Coronary artery (tissue), 2 donors: ENCODE data around the gene CRELD1.

Experiments
- DNase-seq: peaks from one replicate; pipeline ENCODE4 v3.0.0-alpha.2; 2017; ENCODE audit warnings: low spot score
- H3K27ac ChIP-seq, 2 donors: fragments of 200-600 bp; sonication (generic); one replicate each; pipeline ENCODE4 v1.5.1; 2016 to 2019
- H3K4me3 ChIP-seq: fragments of 200-600 bp; sonication (generic); 2 replicates; pipeline ENCODE4 v1.5.1; 2016; ENCODE audit warnings: mild to moderate bottlenecking, moderate library complexity
- TF ChIP-seq, protein P1 (sequence below): fragments of 200-600 bp; sonication (generic); IDR thresholded peaks from one replicate; pipeline ENCODE4 v1.5.1; 2019; ENCODE audit warnings: antibody characterized with exemption

CRELD1 gene

GRCh38 chr3:9951126-9951525, 17.5 kb downstream of the CRELD1 start:
- H3K4me3 ChIP-seq, result no peak overlapping the region

DNA sequence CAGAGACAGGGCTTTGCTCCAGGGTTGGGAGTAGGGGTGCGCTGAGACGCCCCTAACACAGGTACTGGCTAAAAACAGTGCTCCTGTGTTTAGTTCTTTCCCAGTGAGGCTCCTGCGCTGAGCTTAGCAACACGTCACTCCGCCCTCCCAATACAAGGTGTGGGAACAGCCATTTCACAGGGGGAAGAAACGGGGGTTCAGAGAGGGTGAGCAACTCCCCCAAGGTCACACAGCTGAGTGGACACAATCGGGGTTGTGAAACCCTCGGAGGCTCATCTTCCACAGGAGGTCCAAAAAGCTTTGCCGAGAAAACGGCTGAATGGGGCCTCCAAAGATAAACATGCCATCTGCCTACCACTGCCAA, 17.9 kb downstream of the CRELD1 start:
- no peak overlapping the region for H3K27ac ChIP-seq
- TF ChIP-seq, protein P1, sequence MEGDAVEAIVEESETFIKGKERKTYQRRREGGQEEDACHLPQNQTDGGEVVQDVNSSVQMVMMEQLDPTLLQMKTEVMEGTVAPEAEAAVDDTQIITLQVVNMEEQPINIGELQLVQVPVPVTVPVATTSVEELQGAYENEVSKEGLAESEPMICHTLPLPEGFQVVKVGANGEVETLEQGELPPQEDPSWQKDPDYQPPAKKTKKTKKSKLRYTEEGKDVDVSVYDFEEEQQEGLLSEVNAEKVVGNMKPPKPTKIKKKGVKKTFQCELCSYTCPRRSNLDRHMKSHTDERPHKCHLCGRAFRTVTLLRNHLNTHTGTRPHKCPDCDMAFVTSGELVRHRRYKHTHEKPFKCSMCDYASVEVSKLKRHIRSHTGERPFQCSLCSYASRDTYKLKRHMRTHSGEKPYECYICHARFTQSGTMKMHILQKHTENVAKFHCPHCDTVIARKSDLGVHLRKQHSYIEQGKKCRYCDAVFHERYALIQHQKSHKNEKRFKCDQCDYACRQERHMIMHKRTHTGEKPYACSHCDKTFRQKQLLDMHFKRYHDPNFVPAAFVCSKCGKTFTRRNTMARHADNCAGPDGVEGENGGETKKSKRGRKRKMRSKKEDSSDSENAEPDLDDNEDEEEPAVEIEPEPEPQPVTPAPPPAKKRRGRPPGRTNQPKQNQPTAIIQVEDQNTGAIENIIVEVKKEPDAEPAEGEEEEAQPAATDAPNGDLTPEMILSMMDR, result no peak

More at GRCh38 chr3:9951126-9951525, 17.5 kb downstream of the CRELD1 start:
- no peak for DNase-seq
- no peak overlapping the region for H3K27ac ChIP-seq
- TF ChIP-seq, protein P1, result no peak

DNA sequence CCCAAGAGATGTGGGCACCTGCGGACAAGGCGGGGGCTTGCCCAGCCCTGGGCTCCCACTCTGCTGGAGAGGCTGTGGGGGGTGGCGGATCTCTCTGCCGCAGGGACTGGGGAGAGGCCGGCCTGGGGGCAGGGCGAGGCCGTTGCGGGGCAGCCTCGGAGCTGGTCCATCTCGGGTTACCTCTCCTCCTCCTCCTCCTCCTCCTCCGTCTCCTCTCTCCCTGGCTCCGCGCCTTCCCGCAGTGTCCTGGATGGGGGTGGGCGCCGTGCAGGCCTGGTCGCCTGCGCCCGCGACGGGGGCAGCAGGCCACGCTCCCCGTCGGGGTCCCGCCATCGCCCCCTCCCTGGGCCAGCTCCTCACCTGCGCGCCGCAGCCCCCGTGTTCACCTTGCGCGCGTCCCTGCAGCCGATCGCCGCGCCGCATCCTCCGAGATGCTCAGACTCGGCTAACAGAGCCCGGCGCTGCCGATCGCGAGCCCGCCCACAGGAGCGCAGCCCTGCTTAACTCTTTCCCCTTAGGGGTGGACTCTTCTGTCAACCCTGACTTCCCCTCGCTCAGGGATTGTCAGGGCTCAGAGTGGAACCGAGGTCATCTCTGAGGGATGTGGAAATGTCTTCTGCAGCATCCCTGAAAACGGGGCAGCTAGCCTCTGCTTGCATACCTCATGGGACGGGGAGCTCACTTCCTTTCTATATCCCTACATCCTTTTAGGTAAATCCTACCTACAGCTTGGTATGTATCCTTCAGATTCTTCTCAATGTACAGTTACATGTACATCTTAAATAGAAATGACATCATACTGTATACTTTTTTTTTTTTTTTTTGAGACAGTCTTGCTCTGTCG, 18.6 kb downstream of the CRELD1 start, which contains the start of gene PRRT3:
TSS of gene PRRT3 (minus strand) at position 447 of the 844 bp plus-strand sequence. CDS start 2,293 bp downstream, outside the sequence.
- TF ChIP-seq, protein P1, result no peak
- DNase-seq, result no peak
- Histone ChIP-seq H3K27ac (no peak within 1 kb of the TSS), H3K4me3 (peak within 1 kb of the TSS; percentile 69)

More for the DNA sequence above, 17.9 kb downstream of the CRELD1 start:
- no peak for DNase-seq
- peak overlapping the region; percentile 69 for H3K4me3 ChIP-seq

DNA sequence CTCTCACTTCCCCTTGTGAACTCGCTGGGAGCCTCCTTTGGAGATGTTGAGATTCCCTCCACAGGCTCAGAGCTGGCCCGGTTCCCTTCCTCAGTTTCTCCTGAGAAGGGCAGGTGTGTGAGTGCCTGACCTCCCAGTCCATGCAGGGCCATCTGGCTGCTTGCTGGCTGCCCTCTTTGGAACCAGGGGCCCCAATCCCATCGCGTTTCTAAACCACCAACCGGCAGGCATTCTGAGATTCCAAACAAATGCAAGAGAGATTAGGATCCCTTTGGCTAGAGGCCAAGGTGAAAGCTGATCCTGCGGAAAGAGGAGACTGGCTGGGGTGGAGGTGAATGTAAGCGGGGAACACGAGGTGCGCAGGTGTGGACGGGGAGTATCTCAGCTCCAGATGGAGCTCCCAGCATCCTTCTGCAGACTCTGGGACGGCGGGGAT, 21.5 kb downstream of the CRELD1 start:
- H3K27ac ChIP-seq, result no peak overlapping the region
- TF ChIP-seq, protein P1, result no peak
- H3K4me3 ChIP-seq, result no peak overlapping the region
- DNase-seq, result no peak

- no peak for DNase-seq
- TF ChIP-seq, protein P1, result no peak
- no peak overlapping the region for H3K27ac ChIP-seq
Observed at GRCh38 chr3:9955611-9956352, 22.1 kb downstream of the CRELD1 start.

DNA sequence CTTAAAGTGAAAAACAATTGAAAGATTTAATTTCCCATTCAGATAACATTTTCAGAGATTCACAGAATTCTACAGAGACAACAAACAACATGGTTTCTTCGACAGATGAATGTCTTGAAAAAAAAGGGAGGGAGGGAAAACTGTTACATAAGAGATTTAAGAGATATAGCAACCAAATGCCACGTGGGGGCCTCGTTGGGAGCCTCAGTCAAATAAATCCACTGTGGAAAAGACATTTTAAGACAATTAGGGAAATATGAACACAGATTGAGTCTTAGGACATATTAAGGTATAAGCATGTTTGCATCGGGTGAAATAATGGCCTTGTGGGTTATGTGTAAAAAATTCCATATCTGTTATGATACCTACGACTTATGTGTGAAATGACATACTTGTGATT, 23.6 kb downstream of the CRELD1 start:
- DNase-seq, result no peak
- H3K4me3 ChIP-seq, result no peak overlapping the region
- H3K27ac ChIP-seq, result no peak overlapping the region
- TF ChIP-seq, protein P1, result no peak

More at GRCh38 chr3:9955611-9956352, 22.1 kb downstream of the CRELD1 start:
- H3K4me3 ChIP-seq, result no peak overlapping the region
